Endodermal cell (in vitro differentiated cells): ENCODE measurements around the gene NSUN6. TPM values are rescaled to one million over a fixed set of nuclear protein-coding genes. Genes with fewer than 3 reads are reported as not detected.

Source experiments
- DNase-seq: peaks from one replicate; pipeline ENCODE4 v3.0.0-alpha.2; 2017
- H3K27ac ChIP-seq: 2 replicates; pipeline ENCODE4 v1.5.1; 2013; ENCODE audit warnings: mild to moderate bottlenecking, low read depth, low read length, moderate library complexity
- H3K27me3 ChIP-seq: 2 replicates; pipeline ENCODE4 v1.6.1; 2013; ENCODE audit warnings: mild to moderate bottlenecking, low read length, moderate library complexity; ENCODE audit not compliant: insufficient read depth, control insufficient read depth, poor library complexity, severe bottlenecking
- H3K36me3 ChIP-seq: 2 replicates; pipeline ENCODE4 v1.7.0; 2013; ENCODE audit warnings: mild to moderate bottlenecking, low read length, moderate library complexity; ENCODE audit not compliant: control insufficient read depth, insufficient read depth
- H3K4me1 ChIP-seq: one replicate; pipeline ENCODE4 v1.7.0; 2013; ENCODE audit warnings: low read length; ENCODE audit not compliant: control insufficient read depth, insufficient read depth
- H3K4me3 ChIP-seq: 2 replicates; pipeline ENCODE4 v1.5.1; 2013; ENCODE audit warnings: mild to moderate bottlenecking, low read length, moderate library complexity
- H3K9ac ChIP-seq: 2 replicates; pipeline ENCODE4 v1.6.1; 2013; ENCODE audit warnings: mild to moderate bottlenecking, low read length, moderate library complexity; ENCODE audit not compliant: poor library complexity, severe bottlenecking; ENCODE audit errors: extremely low read depth
- H3K9me3 ChIP-seq: 2 replicates; pipeline ENCODE4 v1.6.1; 2013; ENCODE audit warnings: mild to moderate bottlenecking, low read length, moderate library complexity; ENCODE audit not compliant: control insufficient read depth
- H3K27ac Mint-ChIP-seq: 2 replicates; pipeline ENCODE4 v1.8.0; 2020; ENCODE audit warnings: mixed read lengths
- H3K27me3 Mint-ChIP-seq: 2 replicates; pipeline ENCODE4 v1.8.0; 2021; ENCODE audit warnings: mild to moderate bottlenecking, mixed read lengths; ENCODE audit not compliant: insufficient read depth
- H3K36me3 Mint-ChIP-seq: 2 replicates; pipeline ENCODE4 v1.8.0; 2020; ENCODE audit warnings: low read depth, mixed read lengths
- H3K4me1 Mint-ChIP-seq: 2 replicates; pipeline ENCODE4 v1.8.0; 2020; ENCODE audit warnings: mixed read lengths
- H3K4me3 Mint-ChIP-seq: 2 replicates; pipeline ENCODE4 v1.8.0; 2020; ENCODE audit warnings: mild to moderate bottlenecking, moderate library complexity, mixed read lengths
- H3K9me3 Mint-ChIP-seq: 2 replicates; pipeline ENCODE4 v1.8.0; 2020; ENCODE audit warnings: mild to moderate bottlenecking, mixed read lengths
- WGBS, 2 experiments: methylation state at CpG; one replicate each; pipeline versions ENCODE4 v1.1.5 to v1.1.7; 2013; ENCODE audit warnings: missing lambda C conversion rate in 2 of 2, mixed read lengths in 1 of 2; ENCODE audit not compliant: insufficient coverage in 1 of 2, insufficient read length in 1 of 2; 5-methylcytosine and 5-hydroxymethylcytosine counted together
- total RNA-seq, 2 donors: library from RNA; stranded (reverse); fragmentation: NEBNext Ultra II Directional in 1 of 2; extraction: Animal tissue kit (Norgen Biotek cat#: 25700) in 1 of 2; gene quantifications; 2 replicates in 1 of 2; 3 replicates in 1 of 2; pipeline ENCODE4 v1.2.1, GENCODE V29; 2021
- TF ChIP-seq, protein P1 (sequence below): fragments of 200-600 bp; sonication (generic); conservative IDR thresholded peaks from 2 replicates; pipeline ENCODE4 v1.5.0; 2021; ENCODE audit warnings: antibody characterized with exemption, mild to moderate bottlenecking

The NSUN6 gene
- total RNA-seq, 2 donors from 2014 or later, result 10.6 to 15.4 TPM

GRCh38 chr10:18556522-18557147, 94.8 kb downstream of the NSUN6 start:
- Histone ChIP-seq H3K4me1 (no peaks in the 10 kb centered on the region), H3K27me3 (no peaks in the 10 kb centered on the region), H3K9me3 (peaks cover 82% of the 10 kb centered on the region), H3K36me3 (peaks cover 68% of the 10 kb centered on the region), H3K27ac (no peak overlapping the region), H3K4me3 (peak overlapping the region; percentile 47), H3K9ac (no peak overlapping the region)
- no peak overlapping the region for H3K27ac Mint-ChIP-seq
- H3K4me3 Mint-ChIP-seq, result no peak overlapping the region
- WGBS, 2 experiments, result 90 to 91% methylated on average over 3 of the region's 3 CpGs
- no peaks in the 10 kb centered on the region for H3K4me1 Mint-ChIP-seq
- no peak for DNase-seq
- H3K27me3 Mint-ChIP-seq, result no peaks in the 10 kb centered on the region
- H3K9me3 Mint-ChIP-seq, result no peaks in the 10 kb centered on the region
- TF ChIP-seq, protein P1, sequence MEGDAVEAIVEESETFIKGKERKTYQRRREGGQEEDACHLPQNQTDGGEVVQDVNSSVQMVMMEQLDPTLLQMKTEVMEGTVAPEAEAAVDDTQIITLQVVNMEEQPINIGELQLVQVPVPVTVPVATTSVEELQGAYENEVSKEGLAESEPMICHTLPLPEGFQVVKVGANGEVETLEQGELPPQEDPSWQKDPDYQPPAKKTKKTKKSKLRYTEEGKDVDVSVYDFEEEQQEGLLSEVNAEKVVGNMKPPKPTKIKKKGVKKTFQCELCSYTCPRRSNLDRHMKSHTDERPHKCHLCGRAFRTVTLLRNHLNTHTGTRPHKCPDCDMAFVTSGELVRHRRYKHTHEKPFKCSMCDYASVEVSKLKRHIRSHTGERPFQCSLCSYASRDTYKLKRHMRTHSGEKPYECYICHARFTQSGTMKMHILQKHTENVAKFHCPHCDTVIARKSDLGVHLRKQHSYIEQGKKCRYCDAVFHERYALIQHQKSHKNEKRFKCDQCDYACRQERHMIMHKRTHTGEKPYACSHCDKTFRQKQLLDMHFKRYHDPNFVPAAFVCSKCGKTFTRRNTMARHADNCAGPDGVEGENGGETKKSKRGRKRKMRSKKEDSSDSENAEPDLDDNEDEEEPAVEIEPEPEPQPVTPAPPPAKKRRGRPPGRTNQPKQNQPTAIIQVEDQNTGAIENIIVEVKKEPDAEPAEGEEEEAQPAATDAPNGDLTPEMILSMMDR, result no peak
- peaks cover 4% of the 10 kb centered on the region for H3K36me3 Mint-ChIP-seq

DNA sequence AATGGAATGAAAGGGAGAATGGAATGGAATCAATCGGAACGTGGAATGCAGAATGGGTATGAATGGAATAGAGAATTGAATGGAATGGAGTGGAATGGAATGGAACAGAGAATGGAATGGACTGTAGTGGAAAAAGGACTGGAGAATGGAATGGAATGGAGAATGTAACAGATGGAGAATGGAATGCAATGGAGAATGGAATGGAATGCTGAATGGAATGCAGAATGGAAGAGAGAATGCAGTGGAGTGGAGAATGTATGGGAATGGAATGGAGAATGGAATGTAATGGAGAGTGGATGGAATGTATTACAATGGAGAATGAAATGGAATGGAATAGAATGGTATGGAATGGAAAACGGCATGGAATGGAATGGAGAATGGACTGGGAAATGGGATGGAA, 96.9 kb downstream of the NSUN6 start:
- Histone ChIP-seq H3K9me3 (peaks cover 68% of the 10 kb centered on the region), H3K27me3 (no peaks in the 10 kb centered on the region), H3K4me3 (peak overlapping the region; percentile 51), H3K4me1 (no peaks in the 10 kb centered on the region), H3K27ac (no peak overlapping the region), H3K36me3 (peaks cover 77% of the 10 kb centered on the region), H3K9ac (no peak overlapping the region)
- H3K36me3 Mint-ChIP-seq, result peaks cover 11% of the 10 kb centered on the region
- H3K27me3 Mint-ChIP-seq, result no peaks in the 10 kb centered on the region
- whole genome bisulfite sequencing, 2 experiments, result 92% methylated on average over 3 of the region's 3 CpGs
- H3K4me3 Mint-ChIP-seq, result no peak overlapping the region
- H3K4me1 Mint-ChIP-seq, result no peaks in the 10 kb centered on the region
- no peaks in the 10 kb centered on the region for H3K9me3 Mint-ChIP-seq
- H3K27ac Mint-ChIP-seq, result no peak overlapping the region
- no peak for DNase-seq
- TF ChIP-seq, protein P1, result no peak

GRCh38 chr10:18551473-18551872, 99.9 kb downstream of the NSUN6 start:
- Mint-ChIP-seq H3K4me3 (no peak overlapping the region), H3K4me1 (peaks cover 9% of the 10 kb centered on the region), H3K36me3 (peaks cover 16% of the 10 kb centered on the region), H3K27me3 (no peaks in the 10 kb centered on the region), H3K9me3 (no peaks in the 10 kb centered on the region), H3K27ac (no peak overlapping the region)
- no peak for DNase-seq
- Histone ChIP-seq H3K9me3 (peaks cover 38% of the 10 kb centered on the region), H3K4me1 (no peaks in the 10 kb centered on the region), H3K9ac (no peak overlapping the region), H3K4me3 (no peak overlapping the region), H3K27ac (no peak overlapping the region), H3K36me3 (peaks cover 48% of the 10 kb centered on the region), H3K27me3 (no peaks in the 10 kb centered on the region)
- TF ChIP-seq, protein P1, result no peak
- 94 to 100% methylated on average over 2 of the region's 2 CpGs for WGBS, 2 experiments
